H1 (cell line): ENCODE results near the gene BIN1. TPM values are rescaled to one million over a fixed set of nuclear protein-coding genes. Genes with fewer than 3 reads are reported as not detected.

ENCODE experiments used
- CTCF ChIA-PET: fragments of 300-600 bp; sonication (Branson Sonifier 250); formaldehyde crosslinking; loops from one replicate; lab custom pipeline; 2021; ENCODE audit not compliant: partially characterized antibody; lab: Charles Lee
- POLR2A ChIA-PET: fragments of 300-600 bp; sonication (Branson Sonifier 250); formaldehyde crosslinking; loops from one replicate; lab custom pipeline; 2021; ENCODE audit warnings: inconsistent platforms; ENCODE audit not compliant: partially characterized antibody; lab: Charles Lee
- DNase-seq, 2 experiments: peaks; one replicate each; pipeline versions ENCODE4 v3.0.0 to v3.0.0-alpha.2; 2010 to 2022; ENCODE audit warnings: low spot score in 2 of 2, low read depth in 1 of 2, mixed read lengths in 1 of 2
- FAIRE-seq: peaks from 2 replicates; lab custom pipeline; 2011; peaks lifted over from hg19 to GRCh38; lab: Jason Lieb, UNC
- H2AFZ ChIP-seq: 2 replicates; pipeline ENCODE4 v1.8.1; 2012; ENCODE audit warnings: low read length, inconsistent platforms
- H2AK5ac ChIP-seq: 2 replicates; pipeline ENCODE4 v1.6.1; 2013; ENCODE audit warnings: low read depth, low read length
- H2BK120ac ChIP-seq: replicated peaks from 2 replicates; pipeline ENCODE3; 2013; ENCODE audit warnings: low read depth, low read length, inconsistent platforms
- H2BK12ac ChIP-seq: 2 replicates; pipeline ENCODE4 v1.6.1; 2013; ENCODE audit warnings: low read depth, low read length
- H2BK15ac ChIP-seq: 2 replicates; pipeline ENCODE4 v1.6.1; 2013; ENCODE audit warnings: low read length
- H2BK20ac ChIP-seq: 2 replicates; pipeline ENCODE4 v1.6.1; 2013; ENCODE audit warnings: low read length
- H2BK5ac ChIP-seq: 2 replicates; pipeline ENCODE4 v1.6.1; 2013; ENCODE audit warnings: low read depth, low read length
- H3K14ac ChIP-seq: 2 replicates; pipeline ENCODE4 v1.6.1; 2013; ENCODE audit warnings: inconsistent platforms; ENCODE audit not compliant: insufficient read length
- H3K18ac ChIP-seq: 2 replicates; pipeline ENCODE4 v1.6.1; 2013; ENCODE audit warnings: low read length; ENCODE audit errors: extremely low read depth
- H3K23ac ChIP-seq: 2 replicates; pipeline ENCODE4 v1.6.1; 2013; ENCODE audit warnings: inconsistent platforms; ENCODE audit not compliant: insufficient read length
- H3K23me2 ChIP-seq: 2 replicates; pipeline ENCODE4 v1.6.1; 2013; ENCODE audit warnings: low read depth, low read length
- H3K27ac ChIP-seq: 2 replicates; pipeline ENCODE4 v1.6.1; 2011; ENCODE audit warnings: low read depth, low read length, inconsistent platforms
- H3K27me3 ChIP-seq, 4 experiments: replicated peaks in 1 of 4; 1 replicate in 1 of 4; 2 replicates in 3 of 4; pipeline versions ENCODE4 v1.6.1 to v1.8.1; 2011 to 2013; ENCODE audit warnings: low read length in 3 of 4, mild to moderate bottlenecking in 3 of 4, inconsistent platforms in 2 of 4, mixed read lengths in 2 of 4, moderate library complexity in 1 of 4; ENCODE audit not compliant: control insufficient read depth in 3 of 4, insufficient read depth in 3 of 4; ENCODE audit errors: extremely low read depth in 1 of 4
- H3K36me3 ChIP-seq, 4 experiments: 2 replicates each; pipeline versions ENCODE4 v1.6.1 to v1.8.1; 2011 to 2013; ENCODE audit warnings: mild to moderate bottlenecking in 4 of 4, low read length in 3 of 4, moderate library complexity in 2 of 4, control low read depth in 1 of 4, inconsistent platforms in 1 of 4; ENCODE audit not compliant: insufficient read depth in 4 of 4, control insufficient read depth in 2 of 4
- H3K4ac ChIP-seq: replicated peaks from 2 replicates; pipeline ENCODE3; 2013; ENCODE audit warnings: low read length, low read depth, mixed read lengths, inconsistent platforms; ENCODE audit not compliant: insufficient read length
- H3K4me1 ChIP-seq, 4 experiments: replicated peaks in 1 of 4; 1 replicate in 1 of 4; 2 replicates in 3 of 4; pipeline versions ENCODE4 v1.6.1 to v1.8.1; 2011 to 2013; ENCODE audit warnings: low read length in 3 of 4, inconsistent platforms in 2 of 4, mixed read lengths in 1 of 4; ENCODE audit not compliant: insufficient read depth in 4 of 4, control insufficient read depth in 3 of 4
- H3K4me2 ChIP-seq, 2 experiments: 2 replicates each; pipeline versions ENCODE4 v1.6.1 to v1.8.1; 2011 to 2013; ENCODE audit warnings: low read depth in 2 of 2, low read length in 2 of 2, control low read depth in 1 of 2, inconsistent platforms in 1 of 2, mild to moderate bottlenecking in 1 of 2; ENCODE audit not compliant: insufficient read depth in 1 of 2
- H3K4me3 ChIP-seq, 4 experiments: fragments of 200-600, 300-600 bp in 1 of 4; sonication (generic), shearing (Covaris generic), sonication (Bioruptor Twin) in 1 of 4; 2 replicates each; pipeline versions ENCODE4 v1.5.1 to v1.8.1; 2011 to 2016; ENCODE audit warnings: low read length in 4 of 4, low read depth in 3 of 4, control low read depth in 2 of 4, inconsistent platforms in 2 of 4, mild to moderate bottlenecking in 2 of 4, mixed read lengths in 1 of 4, moderate library complexity in 1 of 4; ENCODE audit not compliant: insufficient read depth in 2 of 4; ENCODE audit errors: extremely low read depth in 1 of 4
- H3K56ac ChIP-seq: replicated peaks from 2 replicates; pipeline ENCODE3; 2013; ENCODE audit warnings: low read depth, mild to moderate bottlenecking, mixed read lengths, low read length, inconsistent platforms; ENCODE audit not compliant: insufficient read length
- H3K79me1 ChIP-seq: 2 replicates; pipeline ENCODE4 v1.6.1; 2013; ENCODE audit warnings: low read depth, low read length, control low read depth
- H3K79me2 ChIP-seq, 2 experiments: 2 replicates each; pipeline versions ENCODE4 v1.6.1 to v1.8.1; 2012 to 2013; ENCODE audit warnings: low read length in 2 of 2, mild to moderate bottlenecking in 2 of 2, inconsistent platforms in 1 of 2; ENCODE audit not compliant: insufficient read depth in 2 of 2, control insufficient read depth in 1 of 2
- H3K9ac ChIP-seq, 4 experiments: replicated peaks in 1 of 4; 1 replicate in 1 of 4; 2 replicates in 3 of 4; pipeline versions ENCODE4 v1.6.1 to v1.8.1; 2011 to 2013; ENCODE audit warnings: low read depth in 3 of 4, low read length in 3 of 4, control low read depth in 2 of 4, mild to moderate bottlenecking in 2 of 4, moderate library complexity in 2 of 4, inconsistent platforms in 1 of 4; ENCODE audit errors: extremely low read depth in 1 of 4
- H3K9me3 ChIP-seq, 2 experiments: 2 replicates each; pipeline versions ENCODE4 v1.6.1 to v1.8.1; 2012 to 2013; ENCODE audit warnings: mild to moderate bottlenecking in 2 of 2, moderate library complexity in 2 of 2, control low read depth in 1 of 2, inconsistent platforms in 1 of 2, low read depth in 1 of 2, low read length in 1 of 2, mixed read lengths in 1 of 2; ENCODE audit not compliant: insufficient read depth in 2 of 2
- H4K20me1 ChIP-seq, 2 experiments: replicated peaks in 1 of 2; 2 replicates each; pipeline versions ENCODE3 to v1.8.1; 2011 to 2013; ENCODE audit warnings: inconsistent platforms in 2 of 2, low read length in 2 of 2, mild to moderate bottlenecking in 1 of 2; ENCODE audit not compliant: insufficient read depth in 2 of 2, control insufficient read depth in 1 of 2
- H4K5ac ChIP-seq: 2 replicates; pipeline ENCODE4 v1.6.1; 2013; ENCODE audit warnings: low read length, low read depth, mixed read lengths, inconsistent platforms; ENCODE audit not compliant: insufficient read length
- H4K8ac ChIP-seq: 2 replicates; pipeline ENCODE4 v1.8.0; 2013; ENCODE audit warnings: mild to moderate bottlenecking, moderate library complexity, low read length, inconsistent platforms; ENCODE audit not compliant: insufficient read depth; ENCODE audit errors: extremely low read depth
- H4K91ac ChIP-seq: replicated peaks from 2 replicates; pipeline ENCODE3; 2013; ENCODE audit warnings: low read length, mixed read lengths, inconsistent platforms; ENCODE audit not compliant: insufficient read length
- EGR1 ChIP-seq: IDR thresholded peaks from 2 replicates; pipeline ENCODE4 v1.6.1; 2011; ENCODE audit warnings: low read depth, low read length, borderline replicate concordance
- RAD21 ChIP-seq, 2 experiments: IDR thresholded peaks in 1 of 2; conservative IDR thresholded peaks in 1 of 2; 2 replicates each; pipeline ENCODE4 v1.6.1; 2011; ENCODE audit warnings: low read depth in 2 of 2, low read length in 2 of 2, improper control_type of control experiment in 1 of 2, inconsistent platforms in 1 of 2, mild to moderate bottlenecking in 1 of 2, moderate library complexity in 1 of 2
- WGBS, 2 experiments: shearing (Covaris generic) in 1 of 2; methylation state at CpG; one replicate each; pipeline versions ENCODE4 v1.1.6 to v1.1.7; 2013 to 2015; ENCODE audit warnings: low lambda C conversion rate in 2 of 2, mixed read lengths in 2 of 2, inconsistent platforms in 1 of 2, low coverage in 1 of 2, missing lambda C conversion rate in 1 of 2; ENCODE audit not compliant: insufficient replicate concordance in 2 of 2, insufficient coverage in 1 of 2, insufficient read length in 1 of 2; ENCODE audit errors: extremely low coverage in 1 of 2, missing lambda C conversion rate in 1 of 2; 5-methylcytosine and 5-hydroxymethylcytosine counted together
- polyA plus RNA-seq, 7 experiments: library from polyadenylated mRNA; depleted of rRNA in 3 of 7; stranded (reverse) in 5 of 7; unstranded in 2 of 7; fragments of >200 nt in 5 of 7; fragments of 200-250 nt in 2 of 7; gene quantifications; 1 replicate in 5 of 7; 2 replicates in 1 of 7; 4 replicates in 1 of 7; pipeline versions ENCODE4 v1.2.1 to v1.2.3, GENCODE V29; 2011 to 2013; ENCODE audit warnings: missing spikeins in 2 of 7, mixed read lengths in 2 of 7
- total RNA-seq: library from RNA; stranded (reverse); fragmentation: NEBNext Ultra II Directional; extraction: Animal tissue kit (Norgen Biotek cat#: 25700); gene quantifications from 2 replicates; pipeline ENCODE4 v1.2.1, GENCODE V29; 2021

BIN1 gene
- total and polyA plus RNA-seq, 2 of the 8 experiments (the other 6 are each of a cell fraction or from before 2014, with no cell fraction given): 23.6 to 35.6 TPM

- CTCF ChIA-PET: interaction anchor here (0.7 to 2.9 kb wide), 6 partner anchors 9 to 45 kb away, joined by 3 to 18 read pairs (median 3); no protein-coding TSS in a partner anchor
- no peak for FAIRE-seq
- 96% methylated on average over 21 of the region's 24 CpGs; no CpG with 5 or more reads in 1 of the 2 experiments for WGBS, 2 experiments
These were observed 90.6 kb downstream of the BIN1 start for GRCh38 chr2:127016329-127016728.

More at GRCh38 chr2:127016329-127016728, 90.6 kb downstream of the BIN1 start:
- H3K9ac ChIP-seq: no peak overlapping the region
- H4K5ac ChIP-seq: no peak overlapping the region
- H3K56ac ChIP-seq: no peak overlapping the region
- no peak overlapping the region for H2AFZ ChIP-seq
- H2BK5ac ChIP-seq: no peak overlapping the region
- H2BK120ac ChIP-seq: no peak overlapping the region
- H3K27me3 ChIP-seq: no peaks in the 10 kb centered on the region
- no peak overlapping the region for H2AK5ac ChIP-seq
- H3K23me2 ChIP-seq: no peaks in the 10 kb centered on the region; the same call in 1 of the 2 replicates
- DNase-seq: no peak
- H2BK15ac ChIP-seq: no peak overlapping the region
- H3K4ac ChIP-seq: no peak overlapping the region
- H3K14ac ChIP-seq: no peak overlapping the region
- H3K27ac ChIP-seq: no peak overlapping the region
- peaks cover 0 to 6% (median 0%) of the 10 kb centered on the region in 4 experiments; a peak in 2 of 7 replicates for H3K4me1 ChIP-seq
- POLR2A ChIA-PET: no interaction called here
- no peak overlapping the region for H3K4me3 ChIP-seq
- H4K8ac ChIP-seq: no peak overlapping the region
- no peak overlapping the region for H4K91ac ChIP-seq
- no peaks in the 10 kb centered on the region for H3K9me3 ChIP-seq
- H3K18ac ChIP-seq: no peak overlapping the region; the same call in 1 of the 2 replicates
- H3K79me2 ChIP-seq: no peaks in the 10 kb centered on the region
- no peaks in the 10 kb centered on the region for H3K36me3 ChIP-seq
- TF ChIP-seq EGR1 (no peak), RAD21 (IDR thresholded peaks at IDR 0.05 in 1 of 2, conservative IDR thresholded peaks at IDR 0.05 in 1 of 2; ENCODE audit: low read depth in 2 of 2, low read length in 2 of 2) (0 out of 4 replicates have a peak, but pooled peaks of 1 of the 2 experiments have one; percentile 1)
- H3K23ac ChIP-seq: no peak overlapping the region
- no peak overlapping the region for H3K4me2 ChIP-seq
- no peak overlapping the region for H2BK12ac ChIP-seq
- no peaks in the 10 kb centered on the region for H3K79me1 ChIP-seq
- no peak overlapping the region for H2BK20ac ChIP-seq
- H4K20me1 ChIP-seq: no peaks in the 10 kb centered on the region
